HEK293 (cell line): Measurements from ENCODE around the gene FOXP3.

Source experiments
- CTCF ChIA-PET: fragments of 350-600 bp; formaldehyde crosslinking; extraction: SDS; loops from one replicate; lab custom pipeline; 2021; ENCODE audit warnings: antibody characterized with exemption; lab: Yijun Ruan, JAX
- POLR2A ChIA-PET: fragments of 300-600 bp; formaldehyde crosslinking; extraction: SDS; loops from one replicate; lab custom pipeline; 2020; ENCODE audit warnings: antibody characterized with exemption, inconsistent platforms; lab: Yijun Ruan, JAX
- H3K27ac ChIP-seq: fragments of 200-500 bp; sonication (Bioruptor generic); 2 replicates; pipeline ENCODE4 v1.5.1; 2014; ENCODE audit warnings: low read depth, low read length, control low read depth, inconsistent platforms; ENCODE audit errors: extremely low read depth
- H3K36me3 ChIP-seq, 2 experiments: fragments of 200-500 bp in 1 of 2; sonication (Bioruptor generic) in 1 of 2; 1 replicate in 1 of 2; 2 replicates in 1 of 2; pipeline ENCODE4 v1.5.1; 2014 to 2017; ENCODE audit warnings: inconsistent platforms in 2 of 2, low read length in 2 of 2; ENCODE audit not compliant: control insufficient read depth in 2 of 2, insufficient read depth in 1 of 2
- H3K4me1 ChIP-seq: fragments of 200-500 bp; sonication (Bioruptor generic); 2 replicates; pipeline ENCODE4 v1.5.1; 2014; ENCODE audit warnings: mild to moderate bottlenecking, low read length, inconsistent platforms; ENCODE audit not compliant: control insufficient read depth, insufficient read depth
- H3K4me3 ChIP-seq: 2 replicates; pipeline ENCODE4 v1.5.1; 2011; ENCODE audit warnings: low read depth, mild to moderate bottlenecking, control low read depth, low read length, moderate library complexity
- H3K9me3 ChIP-seq: fragments of 200-500 bp; sonication (Bioruptor generic); 2 replicates; pipeline ENCODE4 v1.5.1; 2014; ENCODE audit warnings: low read depth, low read length, inconsistent platforms; ENCODE audit not compliant: control insufficient read depth, insufficient read depth
- GFI1B ChIP-seq: fragments of 450-650 bp; formaldehyde crosslinking; IDR thresholded peaks from 2 replicates; pipeline ENCODE4 v1.5.1; 2016; ENCODE audit warnings: missing biosample characterization, missing genetic modification characterization
- GLIS1 ChIP-seq: fragments of 450-650 bp; formaldehyde crosslinking; IDR thresholded peaks from 2 replicates; pipeline ENCODE4 v1.5.1; 2016; ENCODE audit warnings: missing biosample characterization, missing genetic modification characterization
- KLF8 ChIP-seq: fragments of 450-650 bp; formaldehyde crosslinking; IDR thresholded peaks from 2 replicates; pipeline ENCODE4 v1.5.1; 2016; ENCODE audit warnings: missing biosample characterization, missing genetic modification characterization
- SCRT1 ChIP-seq: fragments of 450-650 bp; formaldehyde crosslinking; IDR thresholded peaks from 2 replicates; pipeline ENCODE4 v1.5.1; 2016; ENCODE audit warnings: missing biosample characterization, missing genetic modification characterization, borderline replicate concordance
- ZBTB10 ChIP-seq: fragments of 450-650 bp; formaldehyde crosslinking; IDR thresholded peaks from 2 replicates; pipeline ENCODE4 v1.5.1; 2016; ENCODE audit warnings: missing biosample characterization, missing genetic modification characterization
- ZFHX2 ChIP-seq: fragments of 450-650 bp; formaldehyde crosslinking; conservative IDR thresholded peaks from 2 replicates; pipeline ENCODE4 v1.5.1; 2016; ENCODE audit warnings: missing biosample characterization, missing genetic modification characterization
- ZNF112 ChIP-seq: fragments of 450-650 bp; formaldehyde crosslinking; IDR thresholded peaks from 2 replicates; pipeline ENCODE4 v1.5.0; 2017; ENCODE audit warnings: missing biosample characterization, missing genetic modification characterization
- ZNF248 ChIP-seq: fragments of 450-650 bp; formaldehyde crosslinking; IDR thresholded peaks from 2 replicates; pipeline ENCODE4 v1.5.1; 2017; ENCODE audit warnings: missing biosample characterization, missing genetic modification characterization
- ZNF26 ChIP-seq: fragments of 450-650 bp; formaldehyde crosslinking; IDR thresholded peaks from 2 replicates; pipeline ENCODE4 v1.5.1; 2016; ENCODE audit warnings: missing biosample characterization, missing genetic modification characterization
- ZNF37A ChIP-seq: fragments of 450-650 bp; IDR thresholded peaks from 2 replicates; pipeline ENCODE4 v1.5.1; 2018; ENCODE audit warnings: missing biosample characterization, missing genetic modification characterization
- ZNF404 ChIP-seq: fragments of 450-650 bp; formaldehyde crosslinking; IDR thresholded peaks from 2 replicates; pipeline ENCODE4 v1.5.1; 2017; ENCODE audit warnings: missing biosample characterization, missing genetic modification characterization
- ZNF623 ChIP-seq: fragments of 450-650 bp; formaldehyde crosslinking; IDR thresholded peaks from 2 replicates; pipeline ENCODE4 v1.5.1; 2016; ENCODE audit warnings: missing biosample characterization, missing genetic modification characterization
- ZNF624 ChIP-seq: fragments of 450-650 bp; formaldehyde crosslinking; IDR thresholded peaks from 2 replicates; pipeline ENCODE4 v1.5.1; 2017; ENCODE audit warnings: missing biosample characterization, missing genetic modification characterization
- ZNF629 ChIP-seq: fragments of 450-650 bp; formaldehyde crosslinking; IDR thresholded peaks from 2 replicates; pipeline ENCODE4 v1.5.1; 2017; ENCODE audit warnings: missing biosample characterization, missing genetic modification characterization
- ZNF747 ChIP-seq: fragments of 450-650 bp; formaldehyde crosslinking; IDR thresholded peaks from 2 replicates; pipeline ENCODE4 v1.5.1; 2016; ENCODE audit warnings: missing biosample characterization, missing genetic modification characterization
- ZNF785 ChIP-seq: fragments of 450-650 bp; formaldehyde crosslinking; IDR thresholded peaks from 2 replicates; pipeline ENCODE4 v1.5.1; 2016; ENCODE audit warnings: missing biosample characterization, missing genetic modification characterization
- ZNF792 ChIP-seq: fragments of 450-650 bp; formaldehyde crosslinking; IDR thresholded peaks from 2 replicates; pipeline ENCODE4 v1.5.1; 2016; ENCODE audit warnings: missing biosample characterization, missing genetic modification characterization
- ZSCAN18 ChIP-seq: fragments of 450-650 bp; formaldehyde crosslinking; IDR thresholded peaks from 2 replicates; pipeline ENCODE4 v1.5.1; 2016; ENCODE audit warnings: missing biosample characterization, missing genetic modification characterization
- TF ChIP-seq, protein P1 (sequence below): fragments of 450-650 bp; formaldehyde crosslinking; IDR thresholded peaks from 2 replicates; pipeline ENCODE4 v1.5.1; 2017; ENCODE audit warnings: missing biosample characterization, missing genetic modification characterization
- TF ChIP-seq, protein P2 (sequence below): fragments of 450-650 bp; formaldehyde crosslinking; IDR thresholded peaks from 2 replicates; pipeline ENCODE4; 2016; ENCODE audit warnings: missing biosample characterization, missing genetic modification characterization

The FOXP3 gene

DNA sequence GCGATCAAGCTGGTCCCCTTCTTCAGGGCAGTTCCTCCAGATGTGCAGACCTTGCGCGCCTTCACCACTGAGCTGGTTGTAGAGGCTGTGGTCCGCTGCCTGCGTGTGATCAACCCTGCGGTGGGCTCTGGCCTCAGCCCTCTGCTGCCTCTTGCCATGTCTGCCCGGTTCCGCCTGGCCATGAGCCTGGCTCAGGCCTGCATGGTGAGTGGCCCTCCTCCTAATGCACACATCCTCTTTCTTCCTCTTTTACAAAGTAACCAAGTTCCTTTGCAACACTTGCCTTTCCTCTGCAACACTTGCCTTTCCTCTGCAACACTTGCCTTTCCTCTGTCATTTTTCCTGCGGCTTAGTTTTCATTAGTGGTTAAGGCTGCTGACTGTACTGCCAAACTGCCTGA is 27.4 kb downstream of the FOXP3 start:
- POLR2A ChIA-PET, result no interaction called here
- TF ChIP-seq ZBTB10 (tag by site-specific recombination) (no peak), ZNF792 (tag by site-specific recombination) (no peak), ZNF112 (tag by site-specific recombination) (no peak), ZNF26 (tag by site-specific recombination) (no peak)
- TF ChIP-seq, protein P1, sequence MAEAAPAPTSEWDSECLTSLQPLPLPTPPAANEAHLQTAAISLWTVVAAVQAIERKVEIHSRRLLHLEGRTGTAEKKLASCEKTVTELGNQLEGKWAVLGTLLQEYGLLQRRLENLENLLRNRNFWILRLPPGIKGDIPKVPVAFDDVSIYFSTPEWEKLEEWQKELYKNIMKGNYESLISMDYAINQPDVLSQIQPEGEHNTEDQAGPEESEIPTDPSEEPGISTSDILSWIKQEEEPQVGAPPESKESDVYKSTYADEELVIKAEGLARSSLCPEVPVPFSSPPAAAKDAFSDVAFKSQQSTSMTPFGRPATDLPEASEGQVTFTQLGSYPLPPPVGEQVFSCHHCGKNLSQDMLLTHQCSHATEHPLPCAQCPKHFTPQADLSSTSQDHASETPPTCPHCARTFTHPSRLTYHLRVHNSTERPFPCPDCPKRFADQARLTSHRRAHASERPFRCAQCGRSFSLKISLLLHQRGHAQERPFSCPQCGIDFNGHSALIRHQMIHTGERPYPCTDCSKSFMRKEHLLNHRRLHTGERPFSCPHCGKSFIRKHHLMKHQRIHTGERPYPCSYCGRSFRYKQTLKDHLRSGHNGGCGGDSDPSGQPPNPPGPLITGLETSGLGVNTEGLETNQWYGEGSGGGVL (tag by site-specific recombination), result no peak
- Histone ChIP-seq H3K9me3 (no peaks in the 10 kb centered on the region), H3K27ac (no peak overlapping the region), H3K36me3 (peaks cover 0 to 2% of the 10 kb centered on the region in 2 experiments; a peak in 2 of 3 replicates), H3K4me1 (no peaks in the 10 kb centered on the region), H3K4me3 (no peak overlapping the region)
- CTCF ChIA-PET, result interaction anchor here (0.6 kb wide), 1 partner anchor 639 kb away, joined by 4 read pairs; no protein-coding TSS in a partner anchor

GRCh38 chrX:49233887-49234555 is 30.5 kb downstream of the FOXP3 start:
- Histone ChIP-seq H3K4me3 (no peak overlapping the region), H3K4me1 (no peaks in the 10 kb centered on the region), H3K36me3 (no peaks in the 10 kb centered on the region), H3K9me3 (no peaks in the 10 kb centered on the region), H3K27ac (no peak overlapping the region)
- no peak for TF ChIP-seq SCRT1 (tag by site-specific recombination)
- ChIA-PET CTCF (interaction anchor here (0.7 kb wide), 1 partner anchor 948 kb away, joined by 3 read pairs; no protein-coding TSS in a partner anchor), POLR2A (no interaction called here)

- H3K4me1 ChIP-seq, result no peaks in the 10 kb centered on the region
- TF ChIP-seq GLIS1 (tag by site-specific recombination) (no peak), KLF8 (no peak), GFI1B (tag by site-specific recombination) (no peak), ZSCAN18 (tag by site-specific recombination) (no peak), ZNF623 (tag by site-specific recombination) (no peak), ZNF629 (tag by site-specific recombination) (no peak), ZNF624 (no peak), ZNF747 (tag by site-specific recombination) (no peak), ZFHX2 (no peak), ZNF37A (tag by site-specific recombination) (no peak), ZNF404 (tag by site-specific recombination) (no peak), ZNF248 (tag by site-specific recombination) (no peak), ZNF785 (tag by site-specific recombination) (no peak)
- TF ChIP-seq, protein P2, sequence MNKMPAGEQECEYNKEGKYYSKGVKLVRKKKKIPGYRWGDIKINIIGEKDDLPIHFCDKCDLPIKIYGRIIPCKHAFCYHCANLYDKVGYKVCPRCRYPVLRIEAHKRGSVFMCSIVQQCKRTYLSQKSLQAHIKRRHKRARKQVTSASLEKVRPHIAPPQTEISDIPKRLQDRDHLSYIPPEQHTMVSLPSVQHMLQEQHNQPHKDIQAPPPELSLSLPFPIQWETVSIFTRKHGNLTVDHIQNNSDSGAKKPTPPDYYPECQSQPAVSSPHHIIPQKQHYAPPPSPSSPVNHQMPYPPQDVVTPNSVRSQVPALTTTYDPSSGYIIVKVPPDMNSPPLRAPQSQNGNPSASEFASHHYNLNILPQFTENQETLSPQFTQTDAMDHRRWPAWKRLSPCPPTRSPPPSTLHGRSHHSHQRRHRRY (tag by site-specific recombination), result no peak
- no peaks in the 10 kb centered on the region for H3K36me3 ChIP-seq
- no peak within 1 kb of the TSS for H3K4me3 ChIP-seq
- ChIA-PET CTCF (no interaction called here), POLR2A (no interaction called here)
- H3K27ac ChIP-seq, result no peak within 1 kb of the TSS
- no peaks in the 10 kb centered on the region for H3K9me3 ChIP-seq
These were observed 31.3 kb downstream of the FOXP3 start, which contains the start of gene CACNA1F for GRCh38 chrX:49233176-49233575. Gene CACNA1F, minus strand, starts transcription at chrX:49233340. Its CDS starts 31 bp downstream, at chrX:49233309.
